Motor neuron (in vitro differentiated cells): Measurements from ENCODE around the gene ATAD3B. TPM values are rescaled to one million over a fixed set of nuclear protein-coding genes. Genes with fewer than 3 reads are reported as not detected.
A peak's percentile ranks its signal among the peaks of the same experiment; 100 is the strongest.
"Not testable (repeated sequence)": the region's sequence is repeated elsewhere in the genome, so short reads cannot be mapped to it uniquely, and the experiment has no call there.

Experiments used
- ATAC-seq, 8 experiments: fragments of 200-7000 bp; cut with Tn5 transposase; replicated peaks in 6 of 8; 2 replicates each; pipeline ENCODE4 v1.8.0; 2021; ENCODE audit warnings: mild to moderate bottlenecking in 8 of 8, moderate library complexity in 8 of 8
- H3K27ac ChIP-seq, 2 donors: fragments of 250-450 bp; sonication (Bioruptor Pico); 2 replicates each; pipeline ENCODE4 v1.9.0; 2021; ENCODE audit warnings: antibody characterized with exemption in 2 of 2, mild to moderate bottlenecking in 2 of 2, moderate library complexity in 1 of 2
- H3K4me1 ChIP-seq, 2 donors: fragments of 250-450 bp; sonication (Bioruptor Pico); replicated peaks in 1 of 2; 2 replicates each; pipeline ENCODE4 v1.6.1; 2021; ENCODE audit warnings: antibody characterized with exemption in 2 of 2, mild to moderate bottlenecking in 2 of 2, moderate library complexity in 1 of 2
- H3K4me3 ChIP-seq, 5 donors: fragments of 250-450 bp; sonication (Bioruptor Pico); 2 replicates each; pipeline ENCODE4 v1.9.0; 2021; ENCODE audit warnings: antibody characterized with exemption in 5 of 5, mild to moderate bottlenecking in 5 of 5, moderate library complexity in 4 of 5
- WGBS, 10 experiments: fragments of 450-650 bp; shearing (Covaris generic); methylation state at CpG; one replicate each; pipeline ENCODE4 v1.0.0; 2022; 5-methylcytosine and 5-hydroxymethylcytosine counted together
- in situ Hi-C, 9 experiments: fragments of 400-800 bp; cut with MboI; loops; one replicate each; pipeline ENCODE4 v1.15.0; 2021; ENCODE audit warnings: low sequenced_read_pairs in 9 of 9, low pct_unique_long_range_greater_than_20kb in 2 of 9; ENCODE audit not compliant: unreplicated experiment in 9 of 9
- total RNA-seq, 8 experiments: library from RNA; unstranded; fragments of 300-600 nt; gene quantifications; 2 replicates each; pipeline versions ENCODE4 v1.2.3 to v1.2.4, GENCODE V29; 2022

Gene ATAD3B
- total RNA-seq, 8 experiments from 2014 or later, result 15.2 to 66.0 (median 32.7) TPM

GRCh38 chr1:1461721-1462317 lies 9.7 kb upstream of the ATAD3B start:
- WGBS, 10 experiments, result 40 to 85% (median 80%) methylated on average over 1 to 9 of the region's 18 CpGs; no CpG with 5 or more reads in 3 of the 10 experiments
- ATAC-seq, result peak in 6 of 8 experiments; percentile 13 to 86 (median 41)
- Histone ChIP-seq H3K27ac (no peak overlapping the region), H3K4me3 (no peak overlapping the region), H3K4me1 (no peaks in the 10 kb centered on the region)
- in situ Hi-C loops, result no loop called here

- no peaks in the 10 kb centered on the region for H3K4me1 ChIP-seq
- H3K4me3 ChIP-seq, result no peak overlapping the region
- no peak overlapping the region for H3K27ac ChIP-seq
- in situ Hi-C loops, result no loop called here
- ATAC-seq, result peak in 6 of 8 experiments; percentile 22 to 81 (median 52)
- 20 to 88% (median 54%) methylated on average over 3 to 10 of the region's 26 CpGs; no CpG with 5 or more reads in 4 of the 10 experiments for WGBS, 10 experiments
Measured at GRCh38 chr1:1462318-1462966, 9.1 kb upstream of the ATAD3B start.

- no peak for ATAC-seq
- Histone ChIP-seq H3K4me3 (no peak overlapping the region), H3K27ac (no peak overlapping the region), H3K4me1 (no peaks in the 10 kb centered on the region)
- WGBS, 10 experiments, result 69 to 85% (median 78%) methylated on average over 2 to 6 of the region's 7 CpGs; no CpG with 5 or more reads in 4 of the 10 experiments
- in situ Hi-C loops, result no loop called here
Measured at GRCh38 chr1:1463312-1463711, 8.3 kb upstream of the ATAD3B start.

- H3K4me3 ChIP-seq, H3K27ac ChIP-seq, in situ Hi-C loops, ATAC-seq: not testable (repeated sequence)
- peaks cover 14 to 18% of the 10 kb centered on the region in 2 donors for H3K4me1 ChIP-seq
- WGBS, 10 experiments, result 80% methylated on average over 2 of the region's 44 CpGs; no CpG with 5 or more reads in 9 of the 10 experiments
Measured at GRCh38 chr1:1468196-1468985, 3.2 kb upstream of the ATAD3B start.

GRCh38 chr1:1470626-1471388 lies 758 bp upstream of the ATAD3B start:
- in situ Hi-C loops, result no loop called here

GRCh38 chr1:1472053-1472876 lies 700 bp downstream of the ATAD3B start:
- ATAC-seq, result peak; percentile 17 to 47 (median 28)
- WGBS, 10 experiments, result 0 to 92% (median 36%) methylated on average over 2 to 5 of the region's 65 CpGs; no CpG with 5 or more reads in 4 of the 10 experiments
- Histone ChIP-seq H3K4me3 (peak overlapping the region; percentile 53 to 85 (median 77)), H3K27ac (peak overlapping the region; percentile 75 to 94), H3K4me1 (peaks cover 16 to 18% of the 10 kb centered on the region in 2 donors)
- in situ Hi-C loops, result not testable (repeated sequence)

More at GRCh38 chr1:1470626-1471388, 758 bp upstream of the ATAD3B start:
- Histone ChIP-seq H3K4me1 (peaks cover 16 to 18% of the 10 kb centered on the region in 2 donors), H3K4me3 (peak overlapping the region; percentile 53 to 85 (median 77)), H3K27ac (peak overlapping the region; percentile 10 to 72)
- WGBS, 10 experiments, result 0 to 40% (median 10%) methylated on average over 1 to 16 of the region's 16 CpGs; no CpG with 5 or more reads in 1 of the 10 experiments
- ATAC-seq, result peak in 2 of 8 experiments; percentile 8

GRCh38 chr1:1476011-1476410 lies 4.4 kb downstream of the ATAD3B start:
- WGBS, 10 experiments, result no CpG with 5 or more reads among the region's 17 CpGs
- peaks cover 10 to 11% of the 10 kb centered on the region in 2 donors for H3K4me1 ChIP-seq
- in situ Hi-C loops, H3K4me3 ChIP-seq, ATAC-seq, H3K27ac ChIP-seq: not testable (repeated sequence)

GRCh38 chr1:1477206-1477605 lies 5.6 kb downstream of the ATAD3B start:
- 80 to 100% (median 97%) methylated on average over 1 to 10 of the region's 22 CpGs; no CpG with 5 or more reads in 3 of the 10 experiments for whole genome bisulfite sequencing, 10 experiments
- in situ Hi-C loops, result no loop called here
- Histone ChIP-seq H3K4me1 (peaks cover 10 to 11% of the 10 kb centered on the region in 2 donors), H3K4me3 (no peak overlapping the region), H3K27ac (no peak overlapping the region)
- ATAC-seq, result no peak

- in situ Hi-C loops, result no loop called here
- H3K4me1 ChIP-seq, result no peaks in the 10 kb centered on the region
- H3K27ac ChIP-seq, result no peak overlapping the region
- ATAC-seq, result peak in 5 of 8 experiments; percentile 16 to 34 (median 25)
- no peak overlapping the region for H3K4me3 ChIP-seq
- WGBS, 10 experiments, result 94 to 100% (median 96%) methylated on average over 3 to 7 of the region's 42 CpGs; no CpG with 5 or more reads in 5 of the 10 experiments
Measured at GRCh38 chr1:1479547-1480487, 8.3 kb downstream of the ATAD3B start.

- in situ Hi-C loops, H3K27ac ChIP-seq, H3K4me1 ChIP-seq, ATAC-seq, H3K4me3 ChIP-seq: not testable (repeated sequence)
- 92 to 100% methylated on average over 4 to 7 of the region's 16 CpGs; no CpG with 5 or more reads in 8 of the 10 experiments for WGBS, 10 experiments
Measured at GRCh38 chr1:1480488-1480867, 8.9 kb downstream of the ATAD3B start.

- H3K4me3 ChIP-seq, H3K27ac ChIP-seq, in situ Hi-C loops, H3K4me1 ChIP-seq: not testable (repeated sequence)
- ATAC-seq, result peak in 3 of 8 experiments; percentile 8 to 16 (median 8)
- WGBS, 10 experiments, result no CpG with 5 or more reads among the region's 30 CpGs
Measured at GRCh38 chr1:1481811-1482210, 10.2 kb downstream of the ATAD3B start.
